Panc1 (cell line): ENCODE measurements around the gene LRP1B. TPM values are rescaled to one million over a fixed set of nuclear protein-coding genes. Genes with fewer than 3 reads are reported as not detected.

Experiments
- ATAC-seq: fragments of 200-7000 bp; cut with Tn5 transposase; 2 replicates; pipeline ENCODE4 v1.9.1; 2020; ENCODE audit warnings: mild to moderate bottlenecking, moderate library complexity
- BruUV-seq: library from RNA; stranded (reverse); fragments of 400-500 nt; replicated peaks from 2 replicates; lab custom pipeline; 2021; lab: Mats Ljungman, UMichigan
- CTCF ChIA-PET: fragments of 300-600 bp; sonication (Branson Sonifier 250); formaldehyde crosslinking; loops from one replicate; lab custom pipeline; 2022; ENCODE audit warnings: antibody characterized with exemption; lab: Charles Lee
- POLR2A ChIA-PET: fragments of 300-600 bp; sonication (Branson Sonifier 250); formaldehyde crosslinking; loops from one replicate; lab custom pipeline; 2022; ENCODE audit warnings: antibody characterized with exemption; lab: Charles Lee
- DNase-seq: peaks from one replicate; pipeline ENCODE4 v3.0.0-alpha.2; 2010; ENCODE audit warnings: low read depth, low spot score
- H3K27ac ChIP-seq: 2 replicates; pipeline ENCODE4 v1.5.1; 2011; ENCODE audit warnings: mild to moderate bottlenecking, low read length, inconsistent platforms
- H3K27me3 ChIP-seq: fragments of 200-500 bp; sonication (Bioruptor generic); 2 replicates; pipeline ENCODE4 v1.6.0; 2014; ENCODE audit warnings: low read length, inconsistent platforms; ENCODE audit not compliant: control insufficient read depth, insufficient read depth
- H3K36me3 ChIP-seq: fragments of 200-500 bp; sonication (Bioruptor generic); 2 replicates; pipeline ENCODE4 v1.5.1; 2014; ENCODE audit warnings: inconsistent platforms, mild to moderate bottlenecking, low read length, moderate library complexity; ENCODE audit not compliant: control insufficient read depth, insufficient read depth
- H3K4me1 ChIP-seq: 2 replicates; pipeline ENCODE4 v1.5.1; 2011; ENCODE audit warnings: inconsistent platforms, mild to moderate bottlenecking, low read length, moderate library complexity; ENCODE audit not compliant: control insufficient read depth, insufficient read depth
- H3K4me3 ChIP-seq, 2 experiments: 2 replicates each; pipeline ENCODE4 v1.5.1; 2011 to 2012; ENCODE audit warnings: low read depth in 2 of 2, low read length in 2 of 2, mild to moderate bottlenecking in 2 of 2, inconsistent platforms in 1 of 2, moderate library complexity in 1 of 2
- H3K9me3 ChIP-seq: fragments of 200-500 bp; sonication (Bioruptor generic); 2 replicates; pipeline ENCODE4 v1.5.1; 2014; ENCODE audit warnings: low read depth, mild to moderate bottlenecking, inconsistent platforms, low read length, moderate library complexity; ENCODE audit not compliant: control insufficient read depth, insufficient read depth
- POLR2AphosphoS5 ChIP-seq: IDR thresholded peaks from 2 replicates; pipeline ENCODE4 v1.6.1; 2012; ENCODE audit warnings: mild to moderate bottlenecking, low read depth, low read length, moderate library complexity
- SIN3A ChIP-seq: IDR thresholded peaks from 2 replicates; pipeline ENCODE4 v1.6.1; 2012; ENCODE audit warnings: low read depth, mild to moderate bottlenecking, low read length, moderate library complexity, borderline replicate concordance; ENCODE audit not compliant: insufficient read depth
- TCF7L2 ChIP-seq: IDR thresholded peaks from 2 replicates; pipeline ENCODE4 v1.6.1; 2011; ENCODE audit warnings: mild to moderate bottlenecking, low read depth, low read length, inconsistent platforms
- in situ Hi-C: cut with HindIII; loops from 2 replicates; pipeline ENCODE4 v1.10.0; 2016; ENCODE audit warnings: low sequenced_read_pairs, low pct_unique_long_range_greater_than_20kb
- intact Hi-C: fragments of 100-400 bp; cut with micrococcal nuclease; formaldehyde crosslinking; loops from one replicate; pipeline ENCODE4 v1.10.0; 2022; ENCODE audit not compliant: unreplicated experiment
- total RNA-seq: library from RNA; stranded (reverse); gene quantifications from one replicate; pipeline ENCODE4 v1.2.1, GENCODE V29; 2021; ENCODE audit not compliant: unreplicated experiment
- TF ChIP-seq, protein P1 (sequence below), 2 experiments: IDR thresholded peaks; 2 replicates each; pipeline ENCODE4 v1.6.1; 2011 to 2012; ENCODE audit warnings: low read depth in 2 of 2, control low read depth in 1 of 2, low read length in 1 of 2, mild to moderate bottlenecking in 1 of 2, moderate library complexity in 1 of 2; ENCODE audit not compliant: insufficient read depth in 1 of 2
- TF ChIP-seq, protein P2 (sequence below): fragments of 450-650 bp; IDR thresholded peaks from 2 replicates; pipeline ENCODE4 v1.5.1; 2017; ENCODE audit warnings: mild to moderate bottlenecking

The LRP1B gene
- total RNA-seq, 1 experiment from 2014 or later, result 0.54 TPM

DNA sequence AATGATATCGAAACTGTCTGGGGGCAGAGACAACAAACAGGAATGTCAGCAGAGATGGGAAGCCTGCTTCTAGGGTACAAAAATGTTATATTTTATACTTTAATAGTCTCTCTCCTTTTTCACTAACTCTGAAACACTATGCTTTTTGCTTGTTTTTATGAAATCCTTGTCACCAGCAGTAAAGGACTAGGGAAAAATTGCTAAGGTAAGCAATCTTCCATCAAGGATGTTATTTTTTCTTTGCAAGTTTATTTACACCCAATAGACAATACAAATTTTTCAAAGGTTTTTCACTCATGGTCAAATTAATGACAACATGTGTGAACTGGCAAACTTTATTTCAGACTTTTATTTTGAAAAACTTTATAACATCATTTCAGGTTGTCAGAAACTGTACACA, 1884.8 kb downstream of the LRP1B start:
- ATAC-seq (no peak), DNase-seq (no peak)
- intact Hi-C loops (no loop called here), in situ Hi-C loops (no loop called here)
- ChIA-PET CTCF (no interaction called here), POLR2A (no interaction called here)
- Histone ChIP-seq H3K9me3 (no peaks in the 10 kb centered on the region), H3K4me1 (no peaks in the 10 kb centered on the region), H3K27ac (no peak overlapping the region), H3K36me3 (no peaks in the 10 kb centered on the region), H3K27me3 (no peaks in the 10 kb centered on the region), H3K4me3 (no peak overlapping the region)
- no TSS peak for BruUV-seq
- TF ChIP-seq, protein P1, sequence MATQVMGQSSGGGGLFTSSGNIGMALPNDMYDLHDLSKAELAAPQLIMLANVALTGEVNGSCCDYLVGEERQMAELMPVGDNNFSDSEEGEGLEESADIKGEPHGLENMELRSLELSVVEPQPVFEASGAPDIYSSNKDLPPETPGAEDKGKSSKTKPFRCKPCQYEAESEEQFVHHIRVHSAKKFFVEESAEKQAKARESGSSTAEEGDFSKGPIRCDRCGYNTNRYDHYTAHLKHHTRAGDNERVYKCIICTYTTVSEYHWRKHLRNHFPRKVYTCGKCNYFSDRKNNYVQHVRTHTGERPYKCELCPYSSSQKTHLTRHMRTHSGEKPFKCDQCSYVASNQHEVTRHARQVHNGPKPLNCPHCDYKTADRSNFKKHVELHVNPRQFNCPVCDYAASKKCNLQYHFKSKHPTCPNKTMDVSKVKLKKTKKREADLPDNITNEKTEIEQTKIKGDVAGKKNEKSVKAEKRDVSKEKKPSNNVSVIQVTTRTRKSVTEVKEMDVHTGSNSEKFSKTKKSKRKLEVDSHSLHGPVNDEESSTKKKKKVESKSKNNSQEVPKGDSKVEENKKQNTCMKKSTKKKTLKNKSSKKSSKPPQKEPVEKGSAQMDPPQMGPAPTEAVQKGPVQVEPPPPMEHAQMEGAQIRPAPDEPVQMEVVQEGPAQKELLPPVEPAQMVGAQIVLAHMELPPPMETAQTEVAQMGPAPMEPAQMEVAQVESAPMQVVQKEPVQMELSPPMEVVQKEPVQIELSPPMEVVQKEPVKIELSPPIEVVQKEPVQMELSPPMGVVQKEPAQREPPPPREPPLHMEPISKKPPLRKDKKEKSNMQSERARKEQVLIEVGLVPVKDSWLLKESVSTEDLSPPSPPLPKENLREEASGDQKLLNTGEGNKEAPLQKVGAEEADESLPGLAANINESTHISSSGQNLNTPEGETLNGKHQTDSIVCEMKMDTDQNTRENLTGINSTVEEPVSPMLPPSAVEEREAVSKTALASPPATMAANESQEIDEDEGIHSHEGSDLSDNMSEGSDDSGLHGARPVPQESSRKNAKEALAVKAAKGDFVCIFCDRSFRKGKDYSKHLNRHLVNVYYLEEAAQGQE (IDR thresholded peaks at IDR 0.05; ENCODE audit: insufficient read depth in 1 of 2, low read depth in 2 of 2, low read length in 1 of 2), result no peak
- TF ChIP-seq POLR2AphosphoS5 (no peak), TCF7L2 (no peak), SIN3A (no peak)
- TF ChIP-seq, protein P2, sequence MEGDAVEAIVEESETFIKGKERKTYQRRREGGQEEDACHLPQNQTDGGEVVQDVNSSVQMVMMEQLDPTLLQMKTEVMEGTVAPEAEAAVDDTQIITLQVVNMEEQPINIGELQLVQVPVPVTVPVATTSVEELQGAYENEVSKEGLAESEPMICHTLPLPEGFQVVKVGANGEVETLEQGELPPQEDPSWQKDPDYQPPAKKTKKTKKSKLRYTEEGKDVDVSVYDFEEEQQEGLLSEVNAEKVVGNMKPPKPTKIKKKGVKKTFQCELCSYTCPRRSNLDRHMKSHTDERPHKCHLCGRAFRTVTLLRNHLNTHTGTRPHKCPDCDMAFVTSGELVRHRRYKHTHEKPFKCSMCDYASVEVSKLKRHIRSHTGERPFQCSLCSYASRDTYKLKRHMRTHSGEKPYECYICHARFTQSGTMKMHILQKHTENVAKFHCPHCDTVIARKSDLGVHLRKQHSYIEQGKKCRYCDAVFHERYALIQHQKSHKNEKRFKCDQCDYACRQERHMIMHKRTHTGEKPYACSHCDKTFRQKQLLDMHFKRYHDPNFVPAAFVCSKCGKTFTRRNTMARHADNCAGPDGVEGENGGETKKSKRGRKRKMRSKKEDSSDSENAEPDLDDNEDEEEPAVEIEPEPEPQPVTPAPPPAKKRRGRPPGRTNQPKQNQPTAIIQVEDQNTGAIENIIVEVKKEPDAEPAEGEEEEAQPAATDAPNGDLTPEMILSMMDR, result no peak

GRCh38 chr2:140242889-140243288, 1887.9 kb downstream of the LRP1B start:
- intact Hi-C loops (no loop called here), in situ Hi-C loops (no loop called here)
- CTCF ChIA-PET, result no interaction called here
- no peaks in the 10 kb centered on the region for H3K9me3 ChIP-seq
- no peak for DNase-seq
- TF ChIP-seq TCF7L2 (no peak), POLR2AphosphoS5 (no peak), SIN3A (no peak)
- TF ChIP-seq, protein P2, result no peak
- TF ChIP-seq, protein P1 (IDR thresholded peaks at IDR 0.05; ENCODE audit: insufficient read depth in 1 of 2, low read depth in 2 of 2, low read length in 1 of 2), result no peak
- BruUV-seq, result no TSS peak
- no peaks in the 10 kb centered on the region for H3K27me3 ChIP-seq
- POLR2A ChIA-PET, result no interaction called here
- H3K36me3 ChIP-seq, result no peaks in the 10 kb centered on the region
- H3K4me3 ChIP-seq, result no peak overlapping the region
- no peaks in the 10 kb centered on the region for H3K4me1 ChIP-seq
- ATAC-seq, result no peak
- H3K27ac ChIP-seq, result no peak overlapping the region
